GM12878 (cell line): Measurements from ENCODE around the gene MCM5. TPM values are rescaled to one million over a fixed set of nuclear protein-coding genes. Genes with fewer than 3 reads are reported as not detected.

Experiments
- BMI1 ChIP-seq: fragments of 450-650 bp; IDR thresholded peaks from 2 replicates; pipeline ENCODE4 v1.6.1; 2016; ENCODE audit warnings: mild to moderate bottlenecking, moderate library complexity, borderline replicate concordance
- EP300 ChIP-seq, 2 experiments: fragments of 150-350 bp in 1 of 2; IDR thresholded peaks; 2 replicates each; pipeline ENCODE4 v1.6.1; 2011 to 2012; ENCODE audit warnings: low read depth in 2 of 2, low read length in 2 of 2, borderline replicate concordance in 1 of 2, improper control_type of control experiment in 1 of 2, inconsistent platforms in 1 of 2; ENCODE audit not compliant: control insufficient read depth in 1 of 2
- FOXK2 ChIP-seq: fragments of 450-650 bp; IDR thresholded peaks from 2 replicates; pipeline ENCODE4 v1.6.1; 2017; ENCODE audit warnings: mild to moderate bottlenecking, moderate library complexity
- IKZF1 ChIP-seq: fragments of 450-650 bp; conservative IDR thresholded peaks from 2 replicates; pipeline ENCODE4 v1.6.1; 2017; ENCODE audit warnings: antibody characterized with exemption, mild to moderate bottlenecking
- LARP7 ChIP-seq: fragments of 450-650 bp; IDR thresholded peaks from 2 replicates; pipeline ENCODE4 v1.6.1; 2017; ENCODE audit warnings: mild to moderate bottlenecking
- MLLT1 ChIP-seq: fragments of 450-650 bp; IDR thresholded peaks from 2 replicates; pipeline ENCODE4 v1.6.1; 2016; ENCODE audit warnings: mild to moderate bottlenecking
- NFIC ChIP-seq: IDR thresholded peaks from 2 replicates; pipeline ENCODE4 v1.6.1; 2012; ENCODE audit warnings: low read depth, mild to moderate bottlenecking, inconsistent platforms, low read length, moderate library complexity
- PRDM15 ChIP-seq: fragments of 450-650 bp; formaldehyde crosslinking; IDR thresholded peaks from 2 replicates; pipeline ENCODE4 v1.4.0; 2020; ENCODE audit warnings: mild to moderate bottlenecking, moderate library complexity
- RELA ChIP-seq: fragments of 450-650 bp; IDR thresholded peaks from 2 replicates; pipeline ENCODE4 v1.8.0; 2014; ENCODE audit warnings: borderline replicate concordance; ENCODE audit not compliant: partially characterized antibody
- RELB ChIP-seq: fragments of 450-650 bp; IDR thresholded peaks from 2 replicates; pipeline ENCODE4 v1.6.1; 2017; ENCODE audit warnings: low read depth, mild to moderate bottlenecking, moderate library complexity
- SIN3A ChIP-seq: IDR thresholded peaks from 2 replicates; pipeline ENCODE4 v1.6.1; 2012; ENCODE audit warnings: low read depth, low read length, improper control_type of control experiment
- SPI1 ChIP-seq: IDR thresholded peaks from 2 replicates; pipeline ENCODE4 v1.6.1; 2011; ENCODE audit warnings: low read depth, mild to moderate bottlenecking, low read length, moderate library complexity, borderline replicate concordance; ENCODE audit not compliant: insufficient read depth
- TAF1 ChIP-seq: IDR thresholded peaks from 2 replicates; pipeline ENCODE4 v1.6.1; 2011; ENCODE audit warnings: mild to moderate bottlenecking, low read depth, low read length, borderline replicate concordance
- TCF12 ChIP-seq: IDR thresholded peaks from 2 replicates; pipeline ENCODE4 v1.6.1; 2011; ENCODE audit warnings: low read depth, mild to moderate bottlenecking, low read length
- YY1 ChIP-seq: IDR thresholded peaks from 2 replicates; pipeline ENCODE4 v1.6.1; 2011; ENCODE audit warnings: low read depth, mild to moderate bottlenecking, low read length
- ZNF207 ChIP-seq: fragments of 450-650 bp; IDR thresholded peaks from 2 replicates; pipeline ENCODE4 v1.6.1; 2014; ENCODE audit warnings: antibody characterized with exemption, mild to moderate bottlenecking, borderline replicate concordance
- ZNF622 ChIP-seq: fragments of 450-650 bp; IDR thresholded peaks from 2 replicates; pipeline ENCODE4 v1.6.1; 2017; ENCODE audit warnings: mild to moderate bottlenecking, inconsistent platforms
- polyA plus RNA-seq, 11 experiments: library from polyadenylated mRNA; depleted of rRNA in 4 of 11; unstranded in 6 of 11; stranded (reverse) in 5 of 11; fragments of >200 nt; fragmentation: Nextera tagmentation in 4 of 11; fragmentation: Illumina TruSeq in 1 of 11; extraction: Ambion mirVana in 4 of 11; extraction: Trizol in 1 of 11; gene quantifications; 1 replicate in 1 of 11; 2 replicates in 10 of 11; pipeline versions ENCODE4 v1.2.1 to v1.2.3, GENCODE V29; 2011 to 2016; ENCODE audit warnings: inconsistent platforms in 2 of 11, missing spikeins in 2 of 11, low read depth in 1 of 11
- total RNA-seq, 4 experiments: library from RNA; depleted of rRNA in 3 of 4; stranded (reverse); fragments of >200 nt in 3 of 4; fragmentation: Illumina TruSeq in 1 of 4; extraction: Trizol in 1 of 4; gene quantifications; 2 replicates each; pipeline versions ENCODE4 v1.2.1 to v1.2.3, GENCODE V29; 2013 to 2021
- TF ChIP-seq, protein P1 (sequence below): fragments of 150-350 bp; IDR thresholded peaks from 2 replicates; pipeline ENCODE4 v1.6.1; 2014; ENCODE audit warnings: mild to moderate bottlenecking, low read depth, low read length
- TF ChIP-seq, protein P2 (sequence below): IDR thresholded peaks from 2 replicates; pipeline ENCODE4 v1.6.1; 2011; ENCODE audit warnings: borderline replicate concordance, low read depth, mild to moderate bottlenecking, moderate library complexity, mixed read lengths, low read length; ENCODE audit not compliant: insufficient read depth; ENCODE audit errors: extremely low read length

The MCM5 gene
- total and polyA plus RNA-seq, 10 of the 15 experiments (the other 5 are each of a cell fraction or from before 2014, with no cell fraction given): 14.1 to 360 (median 164) TPM

DNA sequence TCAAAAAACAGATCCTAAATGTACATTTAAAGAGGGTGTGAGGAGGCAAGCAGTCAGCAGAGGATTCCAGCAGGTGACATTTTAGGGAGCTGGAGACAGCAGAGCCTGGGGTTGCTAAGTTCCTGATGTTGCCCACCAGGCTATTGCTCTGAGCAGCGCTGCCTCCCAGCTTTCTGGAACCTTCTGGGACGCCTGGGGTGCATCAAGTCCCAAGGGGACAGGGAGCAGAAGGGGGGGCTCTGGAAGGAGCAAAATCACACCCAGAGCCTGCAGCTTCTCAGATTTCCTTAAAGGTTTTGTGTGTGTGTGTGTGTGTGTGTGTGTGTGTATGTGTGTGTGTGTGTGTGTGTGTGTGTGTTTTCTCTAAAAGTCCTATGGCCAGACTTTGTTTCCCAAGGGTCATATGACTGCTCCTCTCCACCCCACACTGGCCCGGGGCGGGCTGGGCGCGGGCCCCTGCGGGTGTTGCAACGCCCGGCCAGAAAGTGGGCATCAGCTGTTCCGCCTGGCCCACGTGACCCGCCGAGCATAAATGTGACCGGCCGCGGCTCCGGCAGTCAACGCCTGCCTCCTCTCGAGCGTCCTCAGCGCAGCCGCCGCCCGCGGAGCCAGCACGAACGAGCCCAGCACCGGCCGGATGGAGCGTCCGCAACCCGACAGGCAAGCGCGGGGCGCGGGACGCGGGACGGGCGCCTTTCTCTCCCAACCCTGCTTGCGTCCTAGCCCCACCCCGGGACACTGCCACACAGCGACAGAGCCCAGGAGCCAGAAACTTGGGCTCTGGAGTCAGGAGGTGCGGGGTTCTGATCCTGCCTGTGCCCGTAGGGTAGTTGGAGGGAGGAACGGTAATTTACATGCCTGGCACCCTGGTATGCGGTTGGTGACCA, 19.2 kb upstream of the MCM5 start, which contains the start of gene HMOX1 (continued):
- no peak for TF ChIP-seq PRDM15
- peak; percentile 70 for TF ChIP-seq IKZF1
- TF ChIP-seq RELB: no peak
- no peak for TF ChIP-seq BMI1
- TF ChIP-seq ZNF622: no peak
- TF ChIP-seq FOXK2: no peak
- peak; percentile 40; the same call in 1 of the 2 replicates for TF ChIP-seq ZNF207
- no peak for TF ChIP-seq NFIC
- TF ChIP-seq LARP7: no peak; the same call in 1 of the 2 replicates
- 0 out of 2 replicates have a peak, but pooled peaks have one; percentile 20 for TF ChIP-seq YY1
- TF ChIP-seq, protein P1, sequence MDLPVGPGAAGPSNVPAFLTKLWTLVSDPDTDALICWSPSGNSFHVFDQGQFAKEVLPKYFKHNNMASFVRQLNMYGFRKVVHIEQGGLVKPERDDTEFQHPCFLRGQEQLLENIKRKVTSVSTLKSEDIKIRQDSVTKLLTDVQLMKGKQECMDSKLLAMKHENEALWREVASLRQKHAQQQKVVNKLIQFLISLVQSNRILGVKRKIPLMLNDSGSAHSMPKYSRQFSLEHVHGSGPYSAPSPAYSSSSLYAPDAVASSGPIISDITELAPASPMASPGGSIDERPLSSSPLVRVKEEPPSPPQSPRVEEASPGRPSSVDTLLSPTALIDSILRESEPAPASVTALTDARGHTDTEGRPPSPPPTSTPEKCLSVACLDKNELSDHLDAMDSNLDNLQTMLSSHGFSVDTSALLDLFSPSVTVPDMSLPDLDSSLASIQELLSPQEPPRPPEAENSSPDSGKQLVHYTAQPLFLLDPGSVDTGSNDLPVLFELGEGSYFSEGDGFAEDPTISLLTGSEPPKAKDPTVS: peak; percentile 4; the same call in 1 of the 2 replicates
- TF ChIP-seq RELA: peak; percentile 26
- 0 out of 2 replicates have a peak, but pooled peaks have one; percentile 22 for TF ChIP-seq MLLT1
- peak; percentile 81 for TF ChIP-seq SIN3A
- TF ChIP-seq SPI1: no peak
- TF ChIP-seq, protein P2, sequence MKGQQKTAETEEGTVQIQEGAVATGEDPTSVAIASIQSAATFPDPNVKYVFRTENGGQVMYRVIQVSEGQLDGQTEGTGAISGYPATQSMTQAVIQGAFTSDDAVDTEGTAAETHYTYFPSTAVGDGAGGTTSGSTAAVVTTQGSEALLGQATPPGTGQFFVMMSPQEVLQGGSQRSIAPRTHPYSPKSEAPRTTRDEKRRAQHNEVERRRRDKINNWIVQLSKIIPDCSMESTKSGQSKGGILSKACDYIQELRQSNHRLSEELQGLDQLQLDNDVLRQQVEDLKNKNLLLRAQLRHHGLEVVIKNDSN: peak; percentile 95
- 0 out of 4 replicates have a peak, but pooled peaks of 1 of the 2 experiments have one; percentile 20 for TF ChIP-seq EP300 (IDR thresholded peaks at IDR 0.05; ENCODE audit: borderline replicate concordance in 1 of 2, control insufficient read depth in 1 of 2, low read depth in 2 of 2, low read length in 2 of 2)
- TF ChIP-seq TAF1: peak; percentile 75; the same call in 1 of the 2 replicates
- TF ChIP-seq TCF12: no peak
